ENCODE data around the gene MARCHF3. TPM values are rescaled to one million over a fixed set of nuclear protein-coding genes. Genes with fewer than 3 reads are reported as not detected.
"Not testable (repeated sequence)": the region's sequence is repeated elsewhere in the genome, so short reads cannot be mapped to it uniquely, and the experiment has no call there.

The MARCHF3 gene
- total RNA-seq, 1 donor from 2014 or later = 65.9 TPM

DNA sequence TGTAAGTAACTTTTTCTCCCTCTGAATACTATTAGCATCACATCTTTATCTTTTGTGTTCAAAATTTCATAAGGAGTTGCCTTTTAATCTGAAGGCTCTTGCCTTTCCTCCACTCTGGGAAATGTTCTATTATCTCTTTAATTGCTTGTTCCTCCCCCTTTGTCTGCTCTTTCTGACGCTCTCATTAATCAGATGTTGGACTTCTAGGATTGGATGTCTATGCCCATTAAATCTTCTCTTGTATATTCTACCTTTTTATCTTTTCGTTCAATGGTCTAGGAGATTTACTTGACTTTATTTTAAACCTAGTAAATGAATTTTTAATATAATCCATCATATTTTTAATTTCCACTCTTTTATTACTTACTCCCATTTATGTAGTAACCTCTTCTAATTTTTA is 76.7 kb downstream of the MARCHF3 start:
- DNase-seq = no peak

DNA sequence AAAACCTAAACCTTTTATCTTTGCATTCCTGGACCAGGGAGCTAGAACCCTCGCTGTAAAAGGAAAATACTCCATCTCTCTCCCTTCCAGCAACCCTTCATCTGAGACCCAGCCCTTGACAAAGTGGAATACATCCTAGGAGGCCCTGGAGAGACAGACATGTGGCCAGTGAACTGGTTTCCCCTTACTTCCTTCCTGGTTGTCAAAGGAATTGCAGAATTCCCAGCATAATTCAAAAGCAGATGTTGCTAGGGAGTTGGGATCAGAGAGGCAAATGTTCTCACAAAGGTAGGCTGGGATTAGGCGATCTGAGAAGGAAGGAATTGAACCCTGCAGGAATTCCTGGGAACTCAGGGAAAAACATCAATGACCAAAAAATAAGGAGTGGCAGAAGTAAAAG is 80.9 kb downstream of the MARCHF3 start:
- DNase-seq = peak; percentile 57

DNA sequence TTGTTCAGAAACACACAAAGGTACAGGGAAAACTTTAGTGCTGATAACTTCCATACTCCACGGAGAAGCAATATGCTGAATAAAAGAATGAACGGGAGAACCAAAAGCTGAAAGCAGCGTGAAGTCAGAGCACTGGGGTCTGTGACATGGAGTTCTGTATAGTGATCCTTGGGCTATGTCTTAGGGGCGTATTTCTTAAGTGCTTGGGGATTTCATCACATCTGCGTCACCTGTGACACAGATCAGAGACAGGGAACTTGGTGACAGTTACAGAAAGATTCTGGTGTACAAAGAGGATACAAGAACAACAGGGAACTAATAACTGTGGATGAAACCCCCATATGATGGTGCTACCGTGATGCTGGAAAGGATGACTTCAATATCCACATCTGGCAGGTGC is 81.9 kb downstream of the MARCHF3 start:
- no peak for DNase-seq

DNA sequence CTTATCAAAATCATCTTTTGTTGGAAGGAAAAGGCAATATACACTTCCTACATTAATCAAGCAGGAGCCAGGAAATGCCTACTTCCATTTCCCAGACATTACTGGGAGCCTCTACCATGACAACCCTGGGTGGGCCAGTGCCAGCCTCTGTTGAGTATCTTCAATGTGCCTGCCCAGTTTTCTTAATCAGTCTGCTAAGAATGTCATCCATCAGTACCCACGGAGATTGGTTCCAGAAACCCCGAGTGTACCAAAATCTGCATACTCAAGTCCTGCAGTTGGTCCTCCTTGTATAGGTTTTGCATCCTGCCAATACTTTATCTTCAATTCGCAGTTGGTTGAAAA is 82.4 kb downstream of the MARCHF3 start:
- DNase-seq = no peak

DNA sequence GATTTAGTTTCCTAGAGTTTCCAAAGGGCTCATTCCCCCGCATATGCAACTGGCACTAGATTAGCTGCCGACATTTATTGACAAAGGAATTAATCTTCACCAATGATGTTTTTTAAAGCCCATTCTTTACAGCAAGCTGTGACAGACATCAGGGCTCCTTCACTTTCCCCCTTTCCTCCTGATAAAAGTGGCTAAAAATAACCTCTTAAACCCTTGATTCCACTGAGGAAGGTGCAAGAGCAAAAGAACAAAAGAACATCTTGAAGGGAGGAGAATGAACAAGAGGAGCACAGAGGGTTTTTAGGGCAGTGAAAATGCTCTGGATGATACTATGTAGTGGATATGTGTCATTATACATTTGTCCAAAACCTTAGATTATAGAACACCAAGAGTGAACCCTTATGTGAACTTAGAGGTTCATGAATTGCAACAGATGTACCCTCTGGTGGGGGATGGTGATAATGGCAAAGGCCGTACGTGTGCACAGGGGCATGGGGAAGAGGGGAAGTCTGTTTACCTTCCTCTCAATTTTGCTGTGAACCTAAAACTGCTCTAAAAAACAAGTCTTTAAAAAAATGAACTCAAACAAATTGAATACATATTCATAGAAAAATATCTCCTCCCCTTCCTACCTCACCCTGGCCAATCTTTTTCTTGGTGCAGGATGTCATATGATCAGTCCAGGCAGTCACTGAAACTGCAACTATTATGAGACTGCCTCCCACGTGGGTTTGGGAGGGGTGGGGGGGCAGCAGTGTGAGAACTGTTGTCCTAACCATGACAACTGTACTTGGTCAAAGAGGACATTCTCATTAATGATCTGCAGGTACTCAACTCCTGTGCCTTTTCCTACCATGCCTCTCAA is 83.0 kb downstream of the MARCHF3 start:
- no peak for DNase-seq

DNA sequence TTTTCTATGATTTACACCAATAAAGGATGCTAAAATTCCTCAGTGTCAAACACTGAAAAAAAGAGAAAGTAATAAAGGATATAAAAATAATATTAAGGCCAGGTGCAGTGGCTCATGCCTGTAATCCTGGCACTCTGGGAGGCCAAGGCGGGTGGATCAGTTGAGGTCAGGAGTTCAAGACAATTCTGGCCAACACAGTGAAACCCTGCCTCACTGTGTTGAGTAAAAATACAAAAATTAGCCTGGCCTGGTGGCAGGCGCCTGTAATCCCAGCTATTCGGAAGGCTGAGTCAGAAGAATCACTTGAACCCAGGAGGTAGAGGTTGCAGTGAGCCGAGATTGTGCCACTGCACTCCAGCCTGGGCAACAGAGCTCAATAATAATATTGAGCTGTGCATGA is 87.5 kb downstream of the MARCHF3 start:
- DNase-seq = not testable (repeated sequence)

DNA sequence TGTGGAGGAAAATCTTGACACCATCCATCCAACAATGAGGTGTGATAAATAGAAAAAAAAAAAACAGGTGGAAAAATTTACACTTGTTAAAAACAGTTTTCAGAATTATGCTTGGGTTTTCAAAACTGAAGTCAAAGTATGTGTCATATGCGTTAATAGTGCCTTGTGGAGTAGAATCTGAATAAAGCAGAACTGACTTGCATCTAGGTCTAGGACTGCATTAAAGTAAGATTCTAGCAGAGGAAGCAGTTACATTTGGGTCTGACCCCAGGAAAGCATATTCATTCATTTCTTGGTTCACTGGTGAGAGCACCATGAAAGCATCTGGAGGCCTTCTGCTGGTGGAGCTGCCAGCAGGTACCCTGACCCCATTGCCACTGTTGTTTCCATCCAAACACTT is 89.0 kb downstream of the MARCHF3 start:
- DNase-seq = no peak

DNA sequence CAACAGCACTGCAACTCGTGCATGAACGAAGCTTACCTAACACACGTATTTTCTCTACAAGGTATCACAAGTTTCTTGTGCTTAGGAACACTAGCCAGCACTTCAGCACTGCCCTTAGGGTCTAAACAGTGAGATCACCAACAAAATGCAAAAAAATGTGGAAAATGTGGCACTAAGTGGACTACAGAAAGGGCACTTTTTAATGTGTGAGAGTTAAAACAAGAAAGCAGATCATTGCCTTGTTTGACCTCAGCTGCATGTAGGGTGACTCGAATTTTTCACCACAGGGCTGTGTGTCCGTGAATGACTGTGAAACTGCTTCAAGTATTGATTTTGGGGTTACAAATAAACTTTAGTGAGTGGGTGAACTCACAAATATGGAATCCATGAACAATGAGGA is 90.5 kb downstream of the MARCHF3 start:
- no peak for DNase-seq

DNA sequence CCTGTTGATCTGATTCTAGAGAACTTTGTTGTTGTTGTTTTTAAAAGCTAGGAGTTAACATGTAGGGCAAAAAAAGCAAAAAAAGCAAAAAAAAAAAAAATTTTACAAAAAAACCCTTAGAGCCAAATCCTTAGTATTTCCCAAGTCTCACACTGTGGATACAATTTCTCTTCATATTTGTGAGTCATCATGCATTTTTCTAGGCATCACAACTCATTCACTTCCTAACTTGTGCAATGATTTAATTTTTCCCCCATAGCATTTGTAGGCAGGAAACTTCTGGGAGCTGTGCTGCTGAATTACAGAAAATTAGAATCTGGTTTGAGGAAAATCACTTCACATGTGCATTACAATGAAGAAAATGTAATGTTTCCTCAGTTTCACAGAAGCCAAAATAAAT is 91.9 kb downstream of the MARCHF3 start:
- peak; percentile 79 for DNase-seq

DNA sequence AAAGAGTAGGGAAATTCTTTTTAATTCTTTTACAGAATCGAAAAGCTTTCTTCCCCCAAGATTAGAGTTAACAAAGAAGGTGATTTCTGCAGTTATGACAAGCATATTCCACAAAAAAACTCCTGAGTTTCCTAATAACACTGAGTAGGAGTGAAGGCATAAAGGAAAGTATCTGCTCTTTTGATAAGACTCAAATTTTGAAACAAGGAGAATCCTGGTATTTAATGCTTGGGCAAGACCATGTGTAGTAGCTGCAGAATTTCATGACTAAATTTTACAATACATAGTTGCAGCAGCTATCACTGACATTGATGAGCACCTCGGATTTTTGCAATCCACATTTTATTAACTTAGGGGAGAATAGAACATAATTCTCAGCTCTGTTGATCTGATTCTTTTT is 92.6 kb downstream of the MARCHF3 start:
- DNase-seq = no peak

DNA sequence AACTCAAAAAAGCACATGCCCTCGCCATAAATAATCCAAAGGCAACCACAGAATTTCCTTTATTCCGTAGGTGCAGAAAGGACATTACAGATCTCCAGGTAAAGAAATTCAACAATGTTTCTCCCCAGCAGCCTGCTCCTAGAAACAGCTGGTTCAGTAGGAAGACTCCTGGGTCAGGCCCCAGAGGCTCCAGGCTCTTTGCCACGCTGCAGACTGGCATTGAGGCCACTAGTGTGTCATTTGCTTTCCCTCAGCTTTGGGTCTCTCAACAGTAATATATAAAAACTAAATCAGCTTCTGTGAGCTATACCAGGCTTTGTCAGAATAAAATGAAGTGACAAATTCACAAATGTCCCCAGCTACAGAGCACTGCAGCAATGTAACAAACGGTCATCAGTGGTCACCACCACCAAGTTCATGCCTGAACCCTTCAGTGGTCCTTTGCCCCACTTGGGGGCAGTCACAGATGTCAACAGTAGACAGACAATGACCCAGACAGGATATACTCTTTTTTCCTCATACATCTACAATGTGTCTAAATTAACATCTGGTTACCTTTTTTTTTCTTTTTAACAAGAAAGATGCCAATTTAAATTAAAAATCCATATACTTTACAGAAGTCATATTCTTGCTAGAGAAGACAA is 93.5 kb downstream of the MARCHF3 start:
- DNase-seq = no peak

DNA sequence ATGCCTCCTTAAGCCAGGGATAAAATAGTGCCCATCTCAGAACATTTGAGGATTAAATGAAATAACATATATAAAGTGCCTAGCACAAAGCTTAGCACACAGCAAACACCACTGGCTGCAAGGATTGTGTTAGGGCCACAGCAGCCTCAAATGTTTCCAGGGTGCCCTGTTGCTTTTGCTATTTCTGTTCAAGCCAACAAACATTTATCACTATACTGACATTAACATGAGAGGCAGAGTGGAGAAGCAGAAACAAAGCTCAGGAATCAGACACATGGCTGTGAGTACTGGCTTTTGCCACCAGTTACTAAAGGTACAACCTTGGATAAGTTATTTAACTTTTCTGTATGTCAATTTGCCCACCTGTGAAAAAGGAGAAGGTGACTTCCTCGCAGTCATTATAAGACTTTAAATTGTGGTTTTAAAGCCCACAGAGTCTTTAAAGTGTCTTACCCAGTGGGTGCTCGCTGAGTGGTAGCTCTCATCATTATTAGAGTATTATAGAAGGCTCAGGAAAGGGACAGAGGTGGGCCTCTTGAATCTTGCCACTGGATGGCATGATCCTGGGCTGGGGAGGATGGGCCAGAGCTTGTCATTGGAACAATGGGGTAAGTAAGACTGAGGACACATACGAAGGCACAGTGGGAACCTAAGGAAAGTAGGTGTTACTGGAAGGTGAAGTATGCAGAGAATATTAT is 98.2 kb downstream of the MARCHF3 start:
- no peak for DNase-seq

DNA sequence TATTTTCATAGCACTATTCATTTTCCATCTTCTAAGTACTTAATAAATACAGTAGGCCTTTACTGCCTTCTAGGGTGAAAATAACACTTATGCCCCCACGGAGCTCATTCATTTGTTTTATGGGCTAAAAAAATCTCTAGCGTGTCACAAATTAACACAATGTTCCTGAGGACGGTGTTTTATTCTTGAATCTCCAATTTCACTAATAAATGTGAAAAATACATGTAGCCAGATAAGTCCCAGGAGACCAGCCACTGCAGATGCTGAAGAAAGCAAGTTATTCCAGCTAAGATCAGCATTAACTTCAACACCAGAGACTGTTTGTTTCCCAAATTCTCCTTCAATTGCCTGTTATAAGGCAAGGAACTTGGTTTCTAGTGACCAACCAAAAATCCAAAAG is 102.3 kb downstream of the MARCHF3 start:
- no peak for DNase-seq

DNA sequence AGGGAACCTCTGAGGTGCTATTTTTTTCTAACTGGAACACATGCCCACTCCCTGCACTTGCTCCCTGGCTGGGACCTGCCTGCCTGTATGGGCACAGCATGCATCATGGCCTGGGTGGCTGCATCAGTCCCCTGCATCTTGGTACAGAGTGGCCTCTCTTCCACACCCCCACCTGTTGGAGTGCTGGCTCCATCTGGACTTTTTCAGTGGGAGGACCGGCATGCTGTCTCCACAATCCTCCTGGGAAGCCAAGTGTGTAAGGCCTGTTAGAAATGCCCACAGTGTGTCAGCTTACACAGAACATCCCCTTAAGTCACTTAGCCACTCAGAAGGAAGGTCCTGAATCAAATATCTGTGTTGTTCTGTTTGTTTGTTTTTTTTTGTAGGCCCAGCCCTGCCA is 102.9 kb downstream of the MARCHF3 start:
- no peak for DNase-seq

DNA sequence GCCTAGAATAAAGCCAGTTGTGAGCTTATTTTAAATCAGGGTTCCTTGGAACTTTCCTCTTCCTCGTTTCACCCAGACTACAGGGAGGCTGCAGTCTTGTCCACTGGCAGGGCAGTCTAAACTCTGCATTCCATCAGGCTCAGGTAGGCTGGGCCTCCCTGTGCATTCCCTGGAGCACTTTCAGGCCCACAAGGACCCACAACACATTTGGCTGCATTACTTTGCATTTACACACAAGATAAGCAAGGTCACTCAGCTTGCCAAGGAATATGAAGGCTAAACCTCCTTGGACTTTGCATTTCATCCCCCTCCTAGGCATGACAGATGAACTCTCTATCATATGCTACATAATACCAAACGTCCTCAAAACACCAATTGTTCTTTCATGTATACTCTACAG is 104.2 kb downstream of the MARCHF3 start:
- DNase-seq = no peak

DNA sequence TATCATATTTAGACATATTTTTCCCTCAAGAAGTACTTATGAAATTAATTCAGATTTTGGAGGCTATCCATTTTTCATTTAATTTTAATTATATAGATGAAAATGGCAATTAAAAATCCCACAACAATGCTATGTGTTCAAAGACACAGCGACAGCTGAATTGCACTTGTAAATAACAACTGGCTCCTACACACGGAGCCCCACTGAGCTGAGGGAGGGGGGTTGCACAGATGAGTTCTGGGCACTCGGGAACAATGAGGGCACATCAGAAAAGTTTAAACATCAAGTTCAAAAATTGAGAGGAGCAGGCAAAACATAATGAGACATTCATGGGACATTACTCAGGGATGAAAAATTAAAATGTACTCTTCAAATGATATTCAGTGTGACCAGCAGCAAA is 104.9 kb downstream of the MARCHF3 start:
- DNase-seq = no peak

DNA sequence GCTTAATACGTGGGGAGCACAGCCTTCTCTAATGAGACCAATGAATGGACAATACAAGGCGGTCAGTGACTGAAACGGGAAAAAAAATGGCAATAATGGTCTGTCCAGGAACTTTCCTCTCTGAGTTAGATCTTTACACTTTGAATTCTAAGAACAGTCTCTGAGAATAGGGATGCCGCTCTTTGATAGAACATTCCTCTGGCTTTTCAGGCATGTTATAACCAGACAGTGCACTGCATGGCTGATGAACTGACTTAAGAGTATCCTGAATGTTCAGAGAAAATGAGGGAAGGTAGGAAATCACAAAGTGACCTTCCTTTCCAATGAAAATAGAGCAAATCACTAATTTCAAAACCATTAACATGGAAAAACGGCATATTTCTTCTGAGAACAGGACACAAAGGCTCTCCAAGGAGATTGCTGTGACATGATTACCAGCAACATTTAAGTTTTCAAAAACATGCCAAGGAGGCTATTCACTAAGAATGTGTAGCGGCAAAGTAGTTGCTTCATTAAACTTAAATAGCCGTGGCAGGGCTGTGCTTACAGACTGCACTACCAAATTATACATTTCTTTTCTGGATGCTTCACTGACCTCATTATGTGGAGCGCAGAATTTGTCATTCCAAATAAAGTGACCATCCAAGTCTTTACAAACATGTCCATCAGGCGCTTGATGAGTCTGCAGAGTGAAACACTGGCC is 105.9 kb downstream of the MARCHF3 start:
- no peak for DNase-seq

DNA sequence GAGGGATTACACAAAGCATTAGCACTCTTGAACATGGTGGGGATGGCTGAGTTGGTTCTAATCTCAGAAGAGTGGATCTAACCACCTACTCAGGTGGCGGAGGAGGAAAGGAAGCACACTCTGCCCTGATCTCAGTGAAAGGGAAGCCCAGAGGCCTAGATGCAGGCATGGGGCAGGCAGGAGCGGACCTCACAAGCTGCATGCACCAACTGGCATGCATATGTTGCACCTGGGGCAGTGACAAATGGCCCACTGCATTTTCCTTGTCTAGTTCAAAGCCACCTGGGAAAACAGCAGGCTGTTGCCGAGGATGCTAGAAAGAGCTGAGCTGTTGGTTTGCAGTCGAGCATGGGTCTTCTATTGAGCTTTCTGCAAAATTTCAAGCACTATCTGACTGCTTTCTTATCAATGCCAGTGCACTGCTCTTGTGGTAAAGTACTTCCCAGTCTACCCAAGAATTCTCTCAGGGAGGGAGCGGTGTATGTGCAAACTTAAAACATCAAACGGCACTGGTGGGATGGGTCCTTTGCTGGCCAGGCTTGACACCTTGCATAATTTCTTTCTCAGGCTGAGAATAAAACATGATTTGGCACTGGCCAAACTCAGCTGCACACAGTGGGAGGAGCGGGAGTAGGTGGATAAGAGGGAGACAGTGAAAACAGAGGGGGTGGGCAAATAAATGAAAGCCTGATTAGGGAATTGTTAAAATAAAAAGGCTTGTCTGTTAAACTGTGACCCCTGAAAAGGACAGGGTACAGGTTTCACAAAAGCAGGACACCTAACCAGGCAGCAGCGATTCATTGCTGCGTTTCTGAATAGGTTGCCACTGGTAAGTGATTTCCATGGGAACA is 108.9 kb downstream of the MARCHF3 start:
- DNase-seq = no peak

DNA sequence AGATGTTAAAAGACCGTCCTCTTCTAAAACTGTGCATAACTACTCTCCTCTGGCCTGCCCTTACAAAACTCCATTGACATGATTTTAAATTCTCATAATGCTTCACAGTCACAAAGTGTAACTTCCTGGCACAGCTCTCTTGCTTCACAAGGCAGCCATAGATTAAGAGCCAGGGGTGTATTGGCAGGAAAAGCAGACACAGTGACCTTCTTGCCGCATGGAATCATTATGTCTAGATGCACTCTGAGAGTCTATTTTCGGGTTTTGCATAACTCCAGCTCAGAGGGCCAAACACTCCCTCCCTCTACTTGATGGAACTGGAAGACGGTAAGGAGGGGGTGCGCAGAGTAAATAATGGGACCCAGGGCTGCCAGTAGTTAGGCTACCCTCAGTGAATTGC is 110.1 kb downstream of the MARCHF3 start:
- peak; percentile 57 for DNase-seq

DNA sequence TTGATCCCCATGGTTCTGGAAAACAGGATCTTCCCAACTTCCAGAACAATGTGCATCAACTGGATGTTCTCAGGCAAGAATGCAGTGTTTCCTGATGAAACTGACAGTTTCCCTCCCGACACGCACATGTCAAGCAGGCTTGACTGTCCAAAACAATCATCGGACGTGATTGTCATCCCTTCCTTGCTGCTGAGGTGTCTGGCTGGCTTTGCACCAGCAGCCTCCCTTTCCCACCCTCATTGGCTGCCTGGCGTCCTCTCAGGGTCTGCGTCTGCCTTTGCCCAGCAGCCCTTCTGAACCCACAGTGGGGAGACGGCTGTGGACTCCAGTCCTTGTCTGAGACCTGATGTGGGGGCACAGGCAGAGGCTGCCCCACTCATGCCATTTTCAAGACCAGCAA is 110.8 kb downstream of the MARCHF3 start:
- DNase-seq = peak; percentile 98

DNA sequence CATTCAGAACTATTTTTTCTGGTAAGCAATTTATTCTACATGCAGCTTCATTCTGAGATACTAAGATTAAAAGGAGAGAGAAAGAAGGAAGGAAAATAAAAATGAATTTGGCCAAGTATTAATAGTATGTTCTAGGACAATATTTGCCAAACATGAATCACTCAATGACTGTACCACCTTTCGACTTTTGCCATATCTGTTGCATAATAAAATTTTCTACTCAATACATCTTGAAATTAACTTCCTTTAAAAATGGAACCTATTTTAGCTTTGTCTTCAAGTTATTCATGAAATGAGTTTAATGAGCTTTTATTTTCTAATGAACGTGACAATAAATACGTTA is 111.8 kb downstream of the MARCHF3 start:
- DNase-seq = peak; percentile 30

DNA sequence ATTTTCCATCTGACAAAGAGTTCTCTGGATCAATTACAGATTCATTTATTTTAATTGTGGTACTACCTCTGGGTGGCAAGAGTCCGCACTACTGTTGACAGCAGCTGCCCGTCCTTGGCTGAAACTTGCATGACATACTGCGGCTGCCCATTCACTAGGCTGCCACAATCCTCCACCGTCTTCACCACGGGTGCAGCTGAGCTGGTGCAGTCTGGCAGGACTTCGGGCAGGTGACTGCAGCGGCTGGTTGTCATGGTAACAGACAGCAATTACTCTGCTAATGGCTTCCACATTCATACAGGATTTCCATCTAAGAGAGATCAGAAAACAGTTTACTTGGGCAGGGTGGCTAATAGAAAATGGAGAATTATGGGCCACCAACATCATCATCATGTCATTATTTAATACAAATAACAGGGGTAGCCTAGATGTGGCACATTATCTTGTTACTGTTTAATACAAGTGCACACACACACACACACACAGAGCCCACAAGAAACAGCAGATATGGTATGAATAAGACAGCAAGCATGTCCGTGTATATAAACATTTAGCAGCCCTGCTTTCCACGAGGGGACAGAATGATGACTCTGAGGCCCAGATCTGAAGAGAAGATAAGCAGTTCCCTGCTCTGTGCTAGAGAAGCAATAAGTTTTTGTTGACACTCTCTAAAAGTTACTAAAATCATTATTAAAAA is 112.3 kb downstream of the MARCHF3 start:
- peak; percentile 78 for DNase-seq

All from dermis blood vessel endothelial cell (primary cell).